ENCODE measurements around the gene TMEM132C.

- TF ChIP-seq CTCF (IDR thresholded peaks at IDR 0.05; ENCODE audit: insufficient read depth, low read length) (no peak), POLR2AphosphoS5 (IDR thresholded peaks at IDR 0.05; ENCODE audit: low read depth) (no peak), REST (IDR thresholded peaks at IDR 0.05; ENCODE audit: insufficient replicate concordance, low read depth) (no peak)
These were observed 287.8 kb downstream of the TMEM132C start for GRCh38 chr12:128554546-128555304.

Data from HL-60 (cell line).